OCI-LY7 (cell line): ENCODE data around the gene STXBP2. TPM values are rescaled to one million over a fixed set of nuclear protein-coding genes. Genes with fewer than 3 reads are reported as not detected.

Experiments
- BruUV-seq: library from RNA; stranded (reverse); fragments of 400-500 nt; replicated peaks from 2 replicates; lab custom pipeline; 2021; lab: Mats Ljungman, UMichigan
- CTCF ChIA-PET: fragments of 300-600 bp; sonication (Branson Sonifier 250); formaldehyde crosslinking; loops from one replicate; lab custom pipeline; 2022; ENCODE audit warnings: antibody characterized with exemption; ENCODE audit not compliant: unreplicated experiment; lab: Charles Lee
- POLR2A ChIA-PET: fragments of 300-600 bp; sonication (Branson Sonifier 250); formaldehyde crosslinking; loops from one replicate; lab custom pipeline; 2022; ENCODE audit warnings: antibody characterized with exemption; lab: Charles Lee
- DNase-seq: peaks from one replicate; pipeline ENCODE4 v3.0.0-alpha.2; 2015; ENCODE audit warnings: low spot score
- H2AFZ ChIP-seq: fragments of 200-600 bp; sonication (generic), shearing (Covaris generic); 2 replicates; pipeline ENCODE4 v1.6.1; 2014; ENCODE audit warnings: mild to moderate bottlenecking, antibody characterized with exemption, low read length, moderate library complexity
- H3K27ac ChIP-seq: fragments of 200-600 bp; sonication (generic); 2 replicates; pipeline ENCODE4 v1.5.1; 2014; ENCODE audit warnings: mixed run types, low read depth, mild to moderate bottlenecking, moderate library complexity, low read length, inconsistent platforms; ENCODE audit not compliant: poor library complexity, severe bottlenecking
- H3K36me3 ChIP-seq: fragments of 200-600 bp; sonication (generic); 2 replicates; pipeline ENCODE4 v1.6.1; 2014; ENCODE audit warnings: mild to moderate bottlenecking, antibody characterized with exemption, low read length, moderate library complexity, mixed read lengths; ENCODE audit not compliant: insufficient read depth
- H3K4me1 ChIP-seq: fragments of 200-600 bp; sonication (generic); 2 replicates; pipeline ENCODE4 v1.5.1; 2014; ENCODE audit warnings: mild to moderate bottlenecking, low read length; ENCODE audit not compliant: insufficient read depth, poor library complexity, severe bottlenecking
- H3K4me2 ChIP-seq: fragments of 200-600 bp; sonication (generic); 2 replicates; pipeline ENCODE4 v1.6.1; 2014; ENCODE audit warnings: mild to moderate bottlenecking, low read length
- H3K4me3 ChIP-seq: fragments of 200-600 bp; sonication (generic); 2 replicates; pipeline ENCODE4 v1.5.1; 2014; ENCODE audit warnings: mild to moderate bottlenecking, low read depth, low read length; ENCODE audit not compliant: poor library complexity, severe bottlenecking
- H3K79me2 ChIP-seq: fragments of 200-600 bp; sonication (generic); 2 replicates; pipeline ENCODE4 v1.6.1; 2016; ENCODE audit warnings: low read depth, mild to moderate bottlenecking, low read length, moderate library complexity, mixed read lengths; ENCODE audit not compliant: insufficient read depth
- H3K9me2 ChIP-seq: fragments of 200-600 bp; sonication (generic); 2 replicates; pipeline ENCODE4 v1.6.1; 2016; ENCODE audit warnings: mild to moderate bottlenecking, low read length, mixed read lengths; ENCODE audit not compliant: insufficient read depth
- H3K9me3 ChIP-seq: fragments of 200-600 bp; sonication (generic); 2 replicates; pipeline ENCODE4 v1.6.1; 2014; ENCODE audit warnings: mild to moderate bottlenecking, mixed run types, low read length, mixed read lengths
- H4K20me1 ChIP-seq: fragments of 200-600 bp; sonication (generic); 2 replicates; pipeline ENCODE4 v1.6.1; 2014; ENCODE audit warnings: mild to moderate bottlenecking, antibody characterized with exemption, low read length, moderate library complexity, mixed read lengths; ENCODE audit not compliant: insufficient read depth
- CTCF ChIP-seq: fragments of 200-600 bp; sonication (generic); conservative IDR thresholded peaks from 2 replicates; pipeline ENCODE4 v1.5.1; 2014; ENCODE audit warnings: mild to moderate bottlenecking, antibody characterized with exemption, low read length, moderate library complexity, mixed read lengths
- EZH2phosphoT487 ChIP-seq: fragments of 200-600 bp; sonication (generic); IDR thresholded peaks from 2 replicates; pipeline ENCODE4 v1.6.1; 2018; ENCODE audit warnings: low read depth, borderline replicate concordance, mild to moderate bottlenecking, mixed run types, antibody characterized with exemption, low read length, moderate library complexity, mixed read lengths
- intact Hi-C: fragments of 100-400 bp; cut with micrococcal nuclease; formaldehyde crosslinking; loops from one replicate; pipeline ENCODE4 v1.10.0; 2022; ENCODE audit not compliant: unreplicated experiment
- total RNA-seq, 2 experiments: library from RNA; depleted of rRNA in 1 of 2; stranded (reverse); fragments of >200 nt in 1 of 2; shearing (Covaris generic) in 1 of 2; gene quantifications; 2 replicates each; pipeline ENCODE4 v1.2.3, GENCODE V29; 2014 to 2022

The STXBP2 gene
- total RNA-seq, 2 experiments from 2014 or later: 43.0 to 138 TPM

GRCh38 chr19:7682175-7682855 lies 45.4 kb downstream of the STXBP2 start:
- POLR2A ChIA-PET: no interaction called here
- intact Hi-C loops: no loop called here
- BruUV-seq: TSS peak; percentile 91
- Histone ChIP-seq H4K20me1 (no peaks in the 10 kb centered on the region), H3K9me3 (no peaks in the 10 kb centered on the region), H2AFZ (no peak overlapping the region), H3K4me1 (peaks cover 30% of the 10 kb centered on the region), H3K27ac (no peak overlapping the region), H3K79me2 (peaks cover 14% of the 10 kb centered on the region; the same call in 1 of the 2 replicates), H3K36me3 (peaks cover 34% of the 10 kb centered on the region), H3K4me3 (peak overlapping the region; percentile 96), H3K4me2 (peak overlapping the region; percentile 92), H3K9me2 (no peaks in the 10 kb centered on the region)
- DNase-seq: no peak
- CTCF ChIA-PET: no interaction called here
- TF ChIP-seq EZH2phosphoT487: no peak
- TF ChIP-seq CTCF: no peak

- no peak overlapping the region for H3K4me2 ChIP-seq
- CTCF ChIA-PET: no interaction called here
- TF ChIP-seq CTCF (no peak), EZH2phosphoT487 (no peak)
- H3K79me2 ChIP-seq: peaks cover 13% of the 10 kb centered on the region; the same call in 1 of the 2 replicates
- H3K36me3 ChIP-seq: peaks cover 34% of the 10 kb centered on the region
- intact Hi-C loops: no loop called here
- peaks cover 6% of the 10 kb centered on the region for H3K4me1 ChIP-seq
- H3K4me3 ChIP-seq: no peak overlapping the region
- H3K9me3 ChIP-seq: no peaks in the 10 kb centered on the region
- H2AFZ ChIP-seq: no peak overlapping the region
- H3K27ac ChIP-seq: no peak overlapping the region
- no peaks in the 10 kb centered on the region for H4K20me1 ChIP-seq
- no TSS peak for BruUV-seq
- H3K9me2 ChIP-seq: no peaks in the 10 kb centered on the region
- POLR2A ChIA-PET: no interaction called here
- no peak for DNase-seq
Measured at GRCh38 chr19:7685546-7686445, 48.9 kb downstream of the STXBP2 start.
